Thymus (tissue), 11 donors: ENCODE data around the gene LGR6. TPM values are rescaled to one million over a fixed set of nuclear protein-coding genes. Genes with fewer than 3 reads are reported as not detected.
"Not testable (repeated sequence)": the region's sequence is repeated elsewhere in the genome, so short reads cannot be mapped to it uniquely, and the experiment has no call there.

Experiments used
- DNase-seq, 9 donors: peaks; one replicate each; pipeline ENCODE4 v3.0.0-alpha.2; 2013; ENCODE audit warnings: low spot score in 9 of 9, low read depth in 6 of 9, missing footprints in 1 of 9
- H3K27ac ChIP-seq, 2 donors: one replicate each; pipeline ENCODE4 v1.5.1; 2013; ENCODE audit warnings: control low read depth in 1 of 2, low read depth in 1 of 2, low read length in 1 of 2, mild to moderate bottlenecking in 1 of 2, moderate library complexity in 1 of 2
- H3K27me3 ChIP-seq, 2 donors: one replicate each; pipeline ENCODE4 v1.5.1; 2013; ENCODE audit warnings: low read length in 1 of 2; ENCODE audit not compliant: control insufficient read depth in 2 of 2, insufficient read depth in 1 of 2
- H3K36me3 ChIP-seq, 2 donors: one replicate each; pipeline ENCODE4 v1.5.1; 2013; ENCODE audit warnings: low read length in 1 of 2, mild to moderate bottlenecking in 1 of 2, moderate library complexity in 1 of 2; ENCODE audit not compliant: control insufficient read depth in 2 of 2, insufficient read depth in 2 of 2
- H3K4me1 ChIP-seq, 2 donors: one replicate each; pipeline ENCODE4 v1.5.1; 2013; ENCODE audit warnings: low read length in 2 of 2; ENCODE audit not compliant: control insufficient read depth in 2 of 2, insufficient read depth in 2 of 2
- H3K4me3 ChIP-seq, 2 donors: one replicate each; pipeline ENCODE4 v1.5.1; 2013; ENCODE audit warnings: low read length in 2 of 2, control low read depth in 1 of 2, mild to moderate bottlenecking in 1 of 2
- H3K9me3 ChIP-seq, 2 donors: one replicate each; pipeline ENCODE4 v1.5.1; 2013; ENCODE audit warnings: low read length in 1 of 2, mild to moderate bottlenecking in 1 of 2; ENCODE audit not compliant: control insufficient read depth in 2 of 2, insufficient read depth in 1 of 2
- WGBS: extraction: QIAGEN DNeasy Blood & Tissue Kit; methylation state at CpG from one replicate; pipeline ENCODE4 v1.1.7; 2013; 5-methylcytosine and 5-hydroxymethylcytosine counted together
- polyA plus RNA-seq: library from polyadenylated mRNA; stranded (reverse); fragments of 200-250 nt; gene quantifications from one replicate; pipeline ENCODE4 v1.2.3, GENCODE V29; 2013
- total RNA-seq: library from RNA; stranded (reverse); fragments of 120-200 nt; gene quantifications from one replicate; pipeline ENCODE4 v1.2.4, GENCODE V29; 2013
- donor health status: healthy.

Gene LGR6
- total and polyA plus RNA-seq, 2 donors, result 0.05 to 1.0 TPM

GRCh38 chr1:202351725-202352124 lies 158.1 kb downstream of the LGR6 start:
- no peak for DNase-seq
- WGBS, result 95% methylated on average over 2 of the region's 2 CpGs
- no peak overlapping the region for H3K27ac ChIP-seq
- H3K4me3 ChIP-seq, result no peak overlapping the region
- H3K9me3 ChIP-seq, result no peaks in the 10 kb centered on the region
- no peaks in the 10 kb centered on the region for H3K27me3 ChIP-seq
- no peaks in the 10 kb centered on the region for H3K36me3 ChIP-seq
- no peaks in the 10 kb centered on the region for H3K4me1 ChIP-seq

- not testable (repeated sequence) for H3K27me3 ChIP-seq, DNase-seq, H3K4me1 ChIP-seq, H3K36me3 ChIP-seq, H3K4me3 ChIP-seq, H3K9me3 ChIP-seq, H3K27ac ChIP-seq
- WGBS, result 98% methylated on average over 11 of the region's 11 CpGs
Observed at GRCh38 chr1:202352583-202353197, 159.1 kb downstream of the LGR6 start.

DNA sequence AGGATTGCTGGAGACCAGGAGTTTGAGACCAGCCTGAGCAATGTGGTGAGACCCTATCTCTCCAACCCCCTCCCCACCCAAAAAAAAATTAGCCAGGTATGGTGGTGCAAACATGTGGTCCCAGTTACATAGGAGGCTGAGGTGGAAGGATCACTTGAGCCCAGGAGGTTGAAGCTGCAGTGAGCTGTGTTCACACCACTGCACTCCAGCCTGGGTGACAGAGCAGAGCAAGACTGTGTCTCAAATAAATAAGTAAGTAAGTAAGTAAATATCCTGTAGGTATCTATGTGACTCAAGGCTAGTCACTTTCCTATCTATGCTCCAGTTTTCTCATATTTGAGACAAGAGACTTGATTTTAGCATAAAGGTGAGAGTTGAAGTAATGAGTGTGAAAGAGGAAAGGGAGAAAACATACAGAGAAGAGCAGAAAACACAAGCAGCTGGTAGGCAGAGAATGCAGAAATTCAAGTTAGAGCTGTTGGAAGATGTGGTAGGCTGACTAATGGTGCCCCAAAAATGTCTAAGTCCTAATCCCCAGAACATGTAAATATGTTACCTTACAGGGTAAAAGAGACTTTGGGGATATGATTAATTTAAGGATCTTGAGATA lies 162.4 kb downstream of the LGR6 start:
- no peak overlapping the region for H3K4me3 ChIP-seq
- H3K27me3 ChIP-seq, result no peaks in the 10 kb centered on the region
- H3K36me3 ChIP-seq, result no peaks in the 10 kb centered on the region
- no peaks in the 10 kb centered on the region for H3K4me1 ChIP-seq
- DNase-seq, result no peak
- H3K27ac ChIP-seq, result no peak overlapping the region
- no peaks in the 10 kb centered on the region for H3K9me3 ChIP-seq

DNA sequence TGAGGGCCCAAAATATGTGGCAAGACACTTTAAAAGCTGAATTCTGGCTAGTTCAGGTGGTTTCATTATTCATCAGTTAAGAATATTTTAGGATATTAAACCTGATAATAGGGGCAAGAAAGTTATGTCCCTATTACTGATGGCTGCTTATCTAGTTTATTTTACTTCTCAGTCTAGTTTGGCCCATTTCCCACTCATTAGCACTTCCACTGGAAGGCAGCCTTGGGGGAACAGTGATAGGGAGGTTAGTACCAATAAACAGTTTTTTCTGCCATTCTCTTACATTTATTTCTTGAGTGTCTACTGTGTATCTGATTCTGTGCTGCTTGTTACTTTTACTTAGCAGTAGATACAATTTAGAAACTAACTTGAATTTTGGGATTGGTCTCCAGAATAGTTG lies 163.9 kb downstream of the LGR6 start:
- no peaks in the 10 kb centered on the region for H3K27me3 ChIP-seq
- no peak for DNase-seq
- no peaks in the 10 kb centered on the region for H3K9me3 ChIP-seq
- H3K36me3 ChIP-seq, result no peaks in the 10 kb centered on the region
- H3K4me3 ChIP-seq, result no peak overlapping the region
- H3K27ac ChIP-seq, result no peak overlapping the region
- H3K4me1 ChIP-seq, result no peaks in the 10 kb centered on the region

- Histone ChIP-seq H3K4me3 (no peak overlapping the region), H3K27ac (no peak overlapping the region), H3K9me3 (no peaks in the 10 kb centered on the region), H3K4me1 (no peaks in the 10 kb centered on the region), H3K27me3 (no peaks in the 10 kb centered on the region), H3K36me3 (no peaks in the 10 kb centered on the region)
- 96% methylated on average over 2 of the region's 2 CpGs for WGBS
- DNase-seq, result no peak
Observed at GRCh38 chr1:202361224-202361623, 167.6 kb downstream of the LGR6 start.

DNA sequence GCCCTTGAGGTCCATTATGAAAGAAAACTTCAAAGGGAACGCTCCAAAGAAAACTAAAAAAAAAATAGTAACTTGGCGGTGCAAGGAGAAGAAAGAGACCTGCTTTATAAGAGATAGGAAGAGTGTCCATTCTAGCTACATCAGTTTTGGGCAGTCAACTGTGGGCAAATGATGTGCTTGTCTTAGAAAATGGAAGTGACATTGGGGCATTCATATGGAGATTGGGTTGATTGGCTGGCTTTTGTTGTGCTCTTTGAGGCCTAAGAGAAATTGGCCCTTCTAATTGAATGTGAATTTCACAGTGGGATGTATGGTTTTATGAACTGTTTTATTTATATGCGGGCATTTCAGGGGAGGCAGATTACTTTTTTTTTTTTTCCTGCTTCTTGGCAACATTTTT lies 168.1 kb downstream of the LGR6 start:
- H3K36me3 ChIP-seq, result no peaks in the 10 kb centered on the region
- H3K4me3 ChIP-seq, result no peak overlapping the region
- DNase-seq, result no peak
- 99% methylated on average over 3 of the region's 3 CpGs for WGBS
- H3K27me3 ChIP-seq, result no peaks in the 10 kb centered on the region
- no peaks in the 10 kb centered on the region for H3K9me3 ChIP-seq
- H3K27ac ChIP-seq, result no peak overlapping the region
- H3K4me1 ChIP-seq, result no peaks in the 10 kb centered on the region

GRCh38 chr1:202362212-202362611 lies 168.6 kb downstream of the LGR6 start:
- H3K27me3 ChIP-seq, result no peaks in the 10 kb centered on the region
- no peaks in the 10 kb centered on the region for H3K9me3 ChIP-seq
- no peak overlapping the region for H3K4me3 ChIP-seq
- H3K36me3 ChIP-seq, result no peaks in the 10 kb centered on the region
- no peak overlapping the region for H3K27ac ChIP-seq
- 99% methylated on average over 2 of the region's 2 CpGs for WGBS
- H3K4me1 ChIP-seq, result no peaks in the 10 kb centered on the region
- no peak for DNase-seq

- no peaks in the 10 kb centered on the region for H3K27me3 ChIP-seq
- DNase-seq, result no peak
- WGBS, result 88% methylated on average over 4 of the region's 4 CpGs
Observed at GRCh38 chr1:202365092-202365815, 171.7 kb downstream of the LGR6 start.

DNA sequence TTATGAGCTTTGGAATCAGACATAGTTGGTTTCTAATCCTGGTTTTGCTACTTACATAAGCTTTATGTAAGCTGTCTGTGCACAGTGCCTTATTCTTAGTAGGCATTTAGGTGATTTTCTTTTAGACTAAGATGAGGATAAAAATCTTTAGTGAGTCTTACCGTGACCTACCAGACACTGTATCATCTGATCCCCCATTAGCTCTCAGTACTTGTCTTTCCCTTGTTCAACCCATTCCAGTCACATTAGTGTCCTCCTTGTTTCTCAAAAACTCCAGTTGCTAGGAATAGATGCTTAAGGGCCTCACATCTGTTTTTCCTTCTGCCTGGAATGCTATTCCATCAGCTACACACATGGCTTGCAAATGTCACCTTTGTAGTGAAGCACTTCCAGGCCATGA lies 173.7 kb downstream of the LGR6 start:
- Histone ChIP-seq H3K27me3 (no peaks in the 10 kb centered on the region), H3K27ac (no peak overlapping the region), H3K9me3 (no peaks in the 10 kb centered on the region), H3K4me1 (no peaks in the 10 kb centered on the region), H3K36me3 (no peaks in the 10 kb centered on the region), H3K4me3 (no peak overlapping the region)
- DNase-seq, result no peak
- 97% methylated on average over 1 of the region's 1 CpG for WGBS

More at GRCh38 chr1:202365092-202365815, 171.7 kb downstream of the LGR6 start:
- no peaks in the 10 kb centered on the region for H3K9me3 ChIP-seq
- no peaks in the 10 kb centered on the region for H3K36me3 ChIP-seq
- H3K4me3 ChIP-seq, result no peak overlapping the region
- H3K27ac ChIP-seq, result no peak overlapping the region
- H3K4me1 ChIP-seq, result no peaks in the 10 kb centered on the region
